ENCODE data around the gene A2M. TPM values are rescaled to one million over a fixed set of nuclear protein-coding genes. Genes with fewer than 3 reads are reported as not detected.

Gene A2M
- total and polyA plus RNA-seq, 2 of the 13 experiments (the other 11 are each of a cell fraction or from before 2014, with no cell fraction given) = 2,807 to 6,551 TPM

DNA sequence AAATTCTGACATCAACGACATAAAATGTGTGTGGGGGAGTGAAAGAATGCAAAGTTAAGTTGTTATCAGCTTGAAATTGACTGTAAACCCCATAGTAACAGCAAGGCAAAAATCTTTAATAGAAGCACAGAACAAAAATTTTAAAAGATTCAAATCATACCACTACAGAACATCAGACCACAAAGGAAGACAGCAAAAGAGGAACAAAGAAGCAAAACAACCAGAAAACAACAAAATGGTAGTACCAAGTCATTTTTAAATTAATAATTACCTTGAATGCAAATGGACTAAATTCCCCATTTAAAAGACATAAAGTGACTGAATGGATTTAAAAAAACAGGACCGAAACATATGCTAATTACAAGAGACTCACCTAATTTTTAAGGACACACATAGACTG is 31.3 kb downstream of the A2M start:
- Histone ChIP-seq H3K79me2 (ENCODE audit: insufficient read depth, low read length) (peaks cover 56% of the 10 kb centered on the region), H3K4me1 (ENCODE audit: insufficient read depth, low read length) (peaks cover 45% of the 10 kb centered on the region), H3K27me3 (ENCODE audit: control insufficient read depth in 1 of 2, insufficient read depth in 2 of 2, low read length in 2 of 2) (no peaks in the 10 kb centered on the region), H3K9ac (ENCODE audit: insufficient read depth, low read depth, low read length) (no peak overlapping the region), H3K4me3 (replicated peaks in 1 of 3; ENCODE audit: insufficient read depth in 1 of 3, low read depth in 2 of 3, low read length in 3 of 3) (no peak overlapping the region), H4K20me1 (ENCODE audit: insufficient read depth, low read length) (peaks cover 82% of the 10 kb centered on the region), H2AFZ (ENCODE audit: low read length) (no peak overlapping the region), H3K9me3 (ENCODE audit: low read length) (no peaks in the 10 kb centered on the region), H3K36me3 (replicated peaks in 1 of 2; ENCODE audit: control insufficient read depth in 1 of 2, insufficient read depth in 2 of 2, low read length in 2 of 2) (peaks cover 14 to 93% of the 10 kb centered on the region in 2 experiments), H3K27ac (ENCODE audit: extremely low read length, insufficient read depth, low read length) (no peak overlapping the region), H3K4me2 (ENCODE audit: low read depth, low read length) (no peak overlapping the region)
- ATAC-seq (no peak), FAIRE-seq (no peak), DNase-seq (ENCODE audit: low spot score) (no peak)
- 83% methylated on average over 2 of the region's 2 CpGs for WGBS (ENCODE audit: low lambda C conversion rate)
- ChIA-PET CTCF (ENCODE audit: low intra/inter-chr PET ratio, low total read pairs) (no interaction called here), POLR2A (interaction anchor here (0.9 to 1.1 kb wide), 2 partner anchors 11 to 18 kb away, joined by 4 to 6 read pairs; no protein-coding TSS in a partner anchor)
- intact Hi-C loops (cut with micrococcal nuclease; ENCODE audit: unreplicated experiment) = no loop called here
- in situ Hi-C loops (cut with HindIII; ENCODE audit: extremely low pct_ligation_motif_present, low pct_unique_long_range_greater_than_20kb) = no loop called here
- no TSS peak for BruUV-seq (replicated peaks)
- TF ChIP-seq RBFOX2 (IDR thresholded peaks at IDR 0.05; ENCODE audit: low read depth, low read length) (peak; percentile 55; the same call in 1 of the 2 replicates), GTF2F1 (IDR thresholded peaks at IDR 0.05; ENCODE audit: low read length) (no peak)

DNA sequence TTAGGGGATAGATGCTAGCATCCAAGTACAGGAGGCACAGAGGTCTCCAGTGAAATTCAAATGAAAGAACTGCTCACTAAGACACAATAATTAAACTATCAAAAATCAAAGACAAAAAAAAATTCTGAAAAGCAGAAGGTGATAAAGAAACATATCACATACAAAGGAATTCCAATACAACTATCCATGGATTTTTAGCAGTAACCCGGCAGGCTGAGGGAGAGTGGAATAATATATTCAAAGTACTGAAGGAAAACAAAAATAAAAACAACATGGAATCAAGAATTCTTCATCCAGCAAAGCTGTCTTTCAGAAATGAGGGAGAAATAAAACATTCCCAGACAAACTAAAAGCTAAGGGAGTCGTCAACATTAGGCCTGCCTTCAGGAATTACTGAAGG is 31.9 kb downstream of the A2M start:
- Histone ChIP-seq H3K4me2 (ENCODE audit: low read depth, low read length) (no peak overlapping the region), H3K9me3 (ENCODE audit: low read length) (no peaks in the 10 kb centered on the region), H3K79me2 (ENCODE audit: insufficient read depth, low read length) (peaks cover 56% of the 10 kb centered on the region), H3K36me3 (replicated peaks in 1 of 2; ENCODE audit: control insufficient read depth in 1 of 2, insufficient read depth in 2 of 2, low read length in 2 of 2) (peaks cover 13 to 95% of the 10 kb centered on the region in 2 experiments), H3K9ac (ENCODE audit: insufficient read depth, low read depth, low read length) (no peak overlapping the region), H3K4me3 (replicated peaks in 1 of 3; ENCODE audit: insufficient read depth in 1 of 3, low read depth in 2 of 3, low read length in 3 of 3) (no peak overlapping the region), H2AFZ (ENCODE audit: low read length) (no peak overlapping the region), H3K27ac (ENCODE audit: extremely low read length, insufficient read depth, low read length) (no peak overlapping the region), H3K4me1 (ENCODE audit: insufficient read depth, low read length) (peaks cover 45% of the 10 kb centered on the region), H3K27me3 (ENCODE audit: control insufficient read depth in 1 of 2, insufficient read depth in 2 of 2, low read length in 2 of 2) (no peaks in the 10 kb centered on the region), H4K20me1 (ENCODE audit: insufficient read depth, low read length) (peaks cover 82% of the 10 kb centered on the region)
- BruUV-seq (replicated peaks) = no TSS peak
- DNase-seq (ENCODE audit: low spot score) (no peak), FAIRE-seq (no peak), ATAC-seq (no peak)
- in situ Hi-C loops (cut with HindIII; ENCODE audit: extremely low pct_ligation_motif_present, low pct_unique_long_range_greater_than_20kb) (no loop called here), intact Hi-C loops (cut with micrococcal nuclease; ENCODE audit: unreplicated experiment) (no loop called here)
- ChIA-PET CTCF (ENCODE audit: low intra/inter-chr PET ratio, low total read pairs) (no interaction called here), POLR2A (interaction anchor here (0.9 to 1.1 kb wide), 2 partner anchors 11 to 13 kb away, joined by 3 to 6 read pairs; no protein-coding TSS in a partner anchor)
- WGBS (ENCODE audit: low lambda C conversion rate) = 97% methylated on average over 2 of the region's 2 CpGs
- TF ChIP-seq ZNF776 (CRISPR knock-in tag; IDR thresholded peaks at IDR 0.05) (no peak), SP4 (CRISPR knock-in tag; IDR thresholded peaks at IDR 0.05) (no peak), ZKSCAN8 (CRISPR knock-in tag; IDR thresholded peaks at IDR 0.05; ENCODE audit: borderline replicate concordance) (no peak), ZNF232 (CRISPR knock-in tag; IDR thresholded peaks at IDR 0.05; ENCODE audit: borderline replicate concordance) (no peak), CHD2 (IDR thresholded peaks at IDR 0.05; ENCODE audit: low read depth, low read length) (no peak), ZNF792 (CRISPR knock-in tag; IDR thresholded peaks at IDR 0.05) (no peak), AGO2 (optimal IDR thresholded peaks at IDR 0.05; ENCODE audit: low read depth, low read length) (peak; percentile 62), RBFOX2 (IDR thresholded peaks at IDR 0.05; ENCODE audit: low read depth, low read length) (peak; percentile 45; the same call in 1 of the 2 replicates), SIN3A (IDR thresholded peaks at IDR 0.05; ENCODE audit: borderline replicate concordance, low read depth, low read length) (no peak), ATAD3A (CRISPR knock-in tag; IDR thresholded peaks at IDR 0.05) (no peak), RAD51 (IDR thresholded peaks at IDR 0.05; ENCODE audit: borderline replicate concordance) (no peak), ZNF143 (CRISPR knock-in tag; IDR thresholded peaks at IDR 0.05) (no peak), HNRNPK (IDR thresholded peaks at IDR 0.05; ENCODE audit: low read depth, low read length, poor library complexity, severe bottlenecking) (no peak), RBM22 (optimal IDR thresholded peaks at IDR 0.05; ENCODE audit: low read length) (peak; percentile 72), ZBTB3 (CRISPR knock-in tag; IDR thresholded peaks at IDR 0.05; ENCODE audit: borderline replicate concordance, low read depth) (no peak)
- TF ChIP-seq, protein P1, sequence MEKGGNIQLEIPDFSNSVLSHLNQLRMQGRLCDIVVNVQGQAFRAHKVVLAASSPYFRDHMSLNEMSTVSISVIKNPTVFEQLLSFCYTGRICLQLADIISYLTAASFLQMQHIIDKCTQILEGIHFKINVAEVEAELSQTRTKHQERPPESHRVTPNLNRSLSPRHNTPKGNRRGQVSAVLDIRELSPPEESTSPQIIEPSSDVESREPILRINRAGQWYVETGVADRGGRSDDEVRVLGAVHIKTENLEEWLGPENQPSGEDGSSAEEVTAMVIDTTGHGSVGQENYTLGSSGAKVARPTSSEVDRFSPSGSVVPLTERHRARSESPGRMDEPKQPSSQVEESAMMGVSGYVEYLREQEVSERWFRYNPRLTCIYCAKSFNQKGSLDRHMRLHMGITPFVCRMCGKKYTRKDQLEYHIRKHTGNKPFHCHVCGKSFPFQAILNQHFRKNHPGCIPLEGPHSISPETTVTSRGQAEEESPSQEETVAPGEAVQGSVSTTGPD (CRISPR knock-in tag; IDR thresholded peaks at IDR 0.05) = no peak
- TF ChIP-seq, protein P2, sequence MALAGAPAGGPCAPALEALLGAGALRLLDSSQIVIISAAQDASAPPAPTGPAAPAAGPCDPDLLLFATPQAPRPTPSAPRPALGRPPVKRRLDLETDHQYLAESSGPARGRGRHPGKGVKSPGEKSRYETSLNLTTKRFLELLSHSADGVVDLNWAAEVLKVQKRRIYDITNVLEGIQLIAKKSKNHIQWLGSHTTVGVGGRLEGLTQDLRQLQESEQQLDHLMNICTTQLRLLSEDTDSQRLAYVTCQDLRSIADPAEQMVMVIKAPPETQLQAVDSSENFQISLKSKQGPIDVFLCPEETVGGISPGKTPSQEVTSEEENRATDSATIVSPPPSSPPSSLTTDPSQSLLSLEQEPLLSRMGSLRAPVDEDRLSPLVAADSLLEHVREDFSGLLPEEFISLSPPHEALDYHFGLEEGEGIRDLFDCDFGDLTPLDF (CRISPR knock-in tag; IDR thresholded peaks at IDR 0.05) = no peak

All from HepG2 (cell line).